Prostate gland (tissue), 2 donors: ENCODE data around the gene SPATA16. TPM values are rescaled to one million over a fixed set of nuclear protein-coding genes. Genes with fewer than 3 reads are reported as not detected.
"Not testable (repeated sequence)": the region's sequence is repeated elsewhere in the genome, so short reads cannot be mapped to it uniquely, and the experiment has no call there.

Source experiments
- DNase-seq: peaks from one replicate; pipeline ENCODE4 v3.0.0-alpha.2; 2019; ENCODE audit warnings: low spot score
- H3K27ac ChIP-seq, 2 donors: fragments of 200-600 bp; sonication (generic); 2 replicates each; pipeline ENCODE4 v1.5.1; 2017 to 2019
- H3K27me3 ChIP-seq: fragments of 200-600 bp; sonication (generic); replicated peaks from 2 replicates; pipeline ENCODE4 v1.5.1; 2019; ENCODE audit not compliant: insufficient read depth
- H3K36me3 ChIP-seq, 2 donors: fragments of 200-600 bp; sonication (generic); 1 replicate in 1 of 2; 2 replicates in 1 of 2; pipeline versions ENCODE4 v1.5.1 to v1.8.1; 2017 to 2019
- H3K4me1 ChIP-seq: fragments of 200-600 bp; sonication (generic); replicated peaks from 2 replicates; pipeline ENCODE4 v1.5.1; 2019
- H3K4me3 ChIP-seq, 2 donors: fragments of 200-600 bp; sonication (generic); 2 replicates each; pipeline ENCODE4 v1.5.1; 2017 to 2019
- H3K9me3 ChIP-seq: fragments of 200-600 bp; sonication (generic); 2 replicates; pipeline ENCODE4 v1.5.1; 2017
- POLR2A ChIP-seq: fragments of 450-650 bp; IDR thresholded peaks from one replicate; pipeline ENCODE4 v1.6.1; 2016; ENCODE audit warnings: antibody characterized with exemption, mild to moderate bottlenecking
- POLR2AphosphoS5 ChIP-seq: sonication (generic); formaldehyde crosslinking; IDR thresholded peaks from one replicate; pipeline ENCODE4 v1.6.1; 2017; ENCODE audit warnings: antibody characterized with exemption
- WGBS: methylation state at CpG from one replicate; pipeline ENCODE4 v1.1.5; 2018; 5-methylcytosine and 5-hydroxymethylcytosine counted together
- intact Hi-C: fragments of 100-400 bp; cut with DNase I; formaldehyde crosslinking; loops from one replicate; pipeline ENCODE4 v1.14.2; 2022
- total RNA-seq, 2 donors: library from RNA; depleted of rRNA; stranded (reverse); fragments of >200 nt; gene quantifications; one replicate each; pipeline ENCODE4 v1.1.0, GENCODE V29; 2016
- TF ChIP-seq, protein P1 (sequence below), 4 experiments: fragments of 200-600 bp in 2 of 4; fragments of 450-650 bp in 2 of 4; sonication (generic) in 2 of 4; IDR thresholded peaks; 1 replicate in 3 of 4; 2 replicates in 1 of 4; pipeline ENCODE4 v1.5.1; 2016 to 2019; ENCODE audit warnings: antibody characterized with exemption in 4 of 4, mild to moderate bottlenecking in 2 of 4, moderate library complexity in 2 of 4

The SPATA16 gene
- total RNA-seq, 2 donors from 2014 or later, result 3.8 TPM; not detected in 1

GRCh38 chr3:172868582-172869200 is 272.3 kb downstream of the SPATA16 start:
- intact Hi-C loops, result no loop called here
- H3K9me3 ChIP-seq, result no peaks in the 10 kb centered on the region
- TF ChIP-seq POLR2AphosphoS5, result no peak
- TF ChIP-seq, protein P1, sequence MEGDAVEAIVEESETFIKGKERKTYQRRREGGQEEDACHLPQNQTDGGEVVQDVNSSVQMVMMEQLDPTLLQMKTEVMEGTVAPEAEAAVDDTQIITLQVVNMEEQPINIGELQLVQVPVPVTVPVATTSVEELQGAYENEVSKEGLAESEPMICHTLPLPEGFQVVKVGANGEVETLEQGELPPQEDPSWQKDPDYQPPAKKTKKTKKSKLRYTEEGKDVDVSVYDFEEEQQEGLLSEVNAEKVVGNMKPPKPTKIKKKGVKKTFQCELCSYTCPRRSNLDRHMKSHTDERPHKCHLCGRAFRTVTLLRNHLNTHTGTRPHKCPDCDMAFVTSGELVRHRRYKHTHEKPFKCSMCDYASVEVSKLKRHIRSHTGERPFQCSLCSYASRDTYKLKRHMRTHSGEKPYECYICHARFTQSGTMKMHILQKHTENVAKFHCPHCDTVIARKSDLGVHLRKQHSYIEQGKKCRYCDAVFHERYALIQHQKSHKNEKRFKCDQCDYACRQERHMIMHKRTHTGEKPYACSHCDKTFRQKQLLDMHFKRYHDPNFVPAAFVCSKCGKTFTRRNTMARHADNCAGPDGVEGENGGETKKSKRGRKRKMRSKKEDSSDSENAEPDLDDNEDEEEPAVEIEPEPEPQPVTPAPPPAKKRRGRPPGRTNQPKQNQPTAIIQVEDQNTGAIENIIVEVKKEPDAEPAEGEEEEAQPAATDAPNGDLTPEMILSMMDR (IDR thresholded peaks at IDR 0.05), result no peak
- no peak for TF ChIP-seq POLR2A
- peaks cover 3% of the 10 kb centered on the region for H3K4me1 ChIP-seq
- no peak overlapping the region for H3K4me3 ChIP-seq
- H3K36me3 ChIP-seq, result no peaks in the 10 kb centered on the region
- WGBS, result 69% methylated on average over 2 of the region's 2 CpGs
- no peak for DNase-seq
- no peaks in the 10 kb centered on the region for H3K27me3 ChIP-seq
- no peak overlapping the region for H3K27ac ChIP-seq

GRCh38 chr3:172866726-172867350 is 274.2 kb downstream of the SPATA16 start:
- H3K27ac ChIP-seq, H3K36me3 ChIP-seq, H3K4me3 ChIP-seq, intact Hi-C loops, DNase-seq, H3K4me1 ChIP-seq, H3K9me3 ChIP-seq, H3K27me3 ChIP-seq: not testable (repeated sequence)
- 88% methylated on average over 16 of the region's 38 CpGs for WGBS

DNA sequence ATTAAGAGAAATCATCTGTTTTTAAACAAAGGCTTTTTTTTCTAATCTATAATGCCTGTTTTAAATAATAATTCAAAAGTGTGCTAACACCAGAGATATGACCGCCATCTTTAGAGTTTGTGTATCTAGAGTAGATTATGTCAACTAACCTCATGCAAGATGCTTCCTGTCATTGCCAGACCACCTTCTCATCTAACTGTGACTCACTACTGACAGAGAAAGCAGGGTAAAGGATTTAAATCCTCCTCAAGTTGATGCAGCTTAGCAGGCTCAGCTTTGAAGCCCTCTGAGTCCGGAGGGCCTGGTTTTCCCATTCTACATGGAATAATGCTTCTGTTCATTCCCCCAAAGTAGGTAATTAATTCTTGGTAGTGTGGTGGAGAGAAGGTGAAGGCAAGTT is 282.0 kb downstream of the SPATA16 start:
- H3K27me3 ChIP-seq, result no peaks in the 10 kb centered on the region
- TF ChIP-seq, protein P1 (IDR thresholded peaks at IDR 0.05), result no peak
- no peak for TF ChIP-seq POLR2A
- TF ChIP-seq POLR2AphosphoS5, result no peak
- no peak for DNase-seq
- H3K4me3 ChIP-seq, result no peak overlapping the region
- intact Hi-C loops, result no loop called here
- 91% methylated on average over 2 of the region's 2 CpGs for WGBS
- H3K27ac ChIP-seq, result no peak overlapping the region
- H3K9me3 ChIP-seq, result no peaks in the 10 kb centered on the region
- no peaks in the 10 kb centered on the region for H3K36me3 ChIP-seq
- H3K4me1 ChIP-seq, result no peaks in the 10 kb centered on the region

DNA sequence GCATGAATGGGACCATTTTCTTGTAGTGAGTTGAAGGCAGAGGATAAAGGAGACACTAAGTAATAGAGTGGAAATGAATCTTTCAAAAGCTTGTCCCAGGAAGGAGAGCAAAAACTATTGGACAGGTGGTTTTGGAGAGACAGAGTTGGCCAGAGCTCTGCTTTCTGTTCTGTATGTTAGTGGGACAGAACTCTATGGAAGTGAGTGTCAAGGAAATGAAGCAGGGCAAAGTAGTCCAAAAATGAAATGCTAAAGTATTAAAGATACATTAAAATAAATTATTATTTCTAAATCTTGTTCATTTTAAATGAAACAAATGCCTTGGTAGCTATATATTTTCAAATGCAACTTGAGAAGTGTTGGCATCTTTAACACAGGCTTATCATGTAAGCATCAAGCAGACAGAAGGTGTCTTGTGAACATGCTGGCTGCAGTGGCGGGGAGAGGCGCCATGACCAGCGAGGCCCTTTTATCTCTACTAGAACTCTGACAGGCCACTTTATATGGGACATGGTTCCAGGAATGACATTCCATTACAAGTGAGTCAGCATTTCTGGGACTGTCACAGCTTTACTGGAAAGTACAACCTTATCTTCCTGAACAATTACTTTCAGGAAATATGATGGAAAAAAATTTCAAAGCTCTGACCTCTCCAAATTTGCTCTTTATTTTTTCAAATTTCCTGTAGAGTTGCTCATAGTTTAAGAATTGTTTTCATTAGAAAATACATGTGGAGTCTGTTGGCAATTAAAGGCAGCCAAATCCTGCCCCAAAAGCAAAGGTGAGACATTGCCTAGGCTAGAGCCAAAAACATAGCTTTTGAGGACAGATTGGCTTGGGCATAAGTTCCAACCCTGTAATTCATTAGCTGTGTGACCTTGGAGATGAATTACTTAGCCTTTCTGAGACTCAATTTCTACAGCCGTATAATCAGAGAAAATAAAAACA is 284.0 kb downstream of the SPATA16 start:
- WGBS, result 41% methylated on average over 4 of the region's 4 CpGs
- no peaks in the 10 kb centered on the region for H3K27me3 ChIP-seq
- DNase-seq, result no peak

GRCh38 chr3:172855037-172855436 is 286.0 kb downstream of the SPATA16 start:
- Histone ChIP-seq H3K4me1 (no peaks in the 10 kb centered on the region), H3K4me3 (no peak overlapping the region), H3K9me3 (no peaks in the 10 kb centered on the region), H3K27me3 (no peaks in the 10 kb centered on the region), H3K36me3 (no peaks in the 10 kb centered on the region), H3K27ac (no peak overlapping the region)
- no peak for DNase-seq
- no peak for TF ChIP-seq POLR2AphosphoS5
- no peak for TF ChIP-seq POLR2A
- TF ChIP-seq, protein P1 (IDR thresholded peaks at IDR 0.05), result no peak
- intact Hi-C loops, result no loop called here

More for the DNA sequence above, 284.0 kb downstream of the SPATA16 start:
- intact Hi-C loops, result no loop called here
- no peaks in the 10 kb centered on the region for H3K36me3 ChIP-seq
- H3K4me1 ChIP-seq, result no peaks in the 10 kb centered on the region
- TF ChIP-seq, protein P1 (IDR thresholded peaks at IDR 0.05), result no peak
- no peak for TF ChIP-seq POLR2A
- peak; percentile 44 for TF ChIP-seq POLR2AphosphoS5
- no peaks in the 10 kb centered on the region for H3K9me3 ChIP-seq
- no peak overlapping the region for H3K4me3 ChIP-seq
- H3K27ac ChIP-seq, result no peak overlapping the region
